22Rv1 (cell line): ENCODE results near the gene PACRGL.
"Not testable (repeated sequence)": the region's sequence is repeated elsewhere in the genome, so short reads cannot be mapped to it uniquely, and the experiment has no call there.

Experiments
- ZFX ChIP-seq: fragments of 450-650 bp; IDR thresholded peaks from 2 replicates; pipeline ENCODE4 v1.6.1; 2017; ENCODE audit warnings: antibody characterized with exemption, borderline replicate concordance
- TF ChIP-seq, protein P1 (sequence below): fragments of 450-650 bp; IDR thresholded peaks from 2 replicates; pipeline ENCODE4 v1.5.1; 2017; ENCODE audit warnings: mild to moderate bottlenecking

DNA sequence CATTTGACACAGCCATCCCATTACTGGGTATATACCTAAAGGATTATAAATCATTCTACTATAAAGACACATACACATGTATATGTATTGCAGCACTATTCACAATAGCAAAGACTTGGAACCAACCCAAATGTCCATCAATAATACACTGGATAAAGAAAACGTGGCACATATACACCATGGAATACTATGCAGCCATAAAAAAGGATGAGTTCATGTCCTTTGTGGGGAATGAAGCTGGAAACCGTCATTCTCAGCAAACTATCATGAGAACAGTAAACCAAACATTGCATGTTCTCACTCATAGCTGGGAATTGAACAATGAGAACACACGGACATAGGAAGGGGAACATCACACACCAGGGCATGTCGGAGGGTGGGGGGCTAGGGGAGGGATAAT is 45.7 kb downstream of the PACRGL start:
- TF ChIP-seq, protein P1, sequence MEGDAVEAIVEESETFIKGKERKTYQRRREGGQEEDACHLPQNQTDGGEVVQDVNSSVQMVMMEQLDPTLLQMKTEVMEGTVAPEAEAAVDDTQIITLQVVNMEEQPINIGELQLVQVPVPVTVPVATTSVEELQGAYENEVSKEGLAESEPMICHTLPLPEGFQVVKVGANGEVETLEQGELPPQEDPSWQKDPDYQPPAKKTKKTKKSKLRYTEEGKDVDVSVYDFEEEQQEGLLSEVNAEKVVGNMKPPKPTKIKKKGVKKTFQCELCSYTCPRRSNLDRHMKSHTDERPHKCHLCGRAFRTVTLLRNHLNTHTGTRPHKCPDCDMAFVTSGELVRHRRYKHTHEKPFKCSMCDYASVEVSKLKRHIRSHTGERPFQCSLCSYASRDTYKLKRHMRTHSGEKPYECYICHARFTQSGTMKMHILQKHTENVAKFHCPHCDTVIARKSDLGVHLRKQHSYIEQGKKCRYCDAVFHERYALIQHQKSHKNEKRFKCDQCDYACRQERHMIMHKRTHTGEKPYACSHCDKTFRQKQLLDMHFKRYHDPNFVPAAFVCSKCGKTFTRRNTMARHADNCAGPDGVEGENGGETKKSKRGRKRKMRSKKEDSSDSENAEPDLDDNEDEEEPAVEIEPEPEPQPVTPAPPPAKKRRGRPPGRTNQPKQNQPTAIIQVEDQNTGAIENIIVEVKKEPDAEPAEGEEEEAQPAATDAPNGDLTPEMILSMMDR: not testable (repeated sequence)
- not testable (repeated sequence) for TF ChIP-seq ZFX
